ENCODE data around the gene FAM221B.

The FAM221B gene

GRCh38 chr9:35861161-35861897 lies 32.8 kb upstream of the FAM221B start:
- no peaks in the 10 kb centered on the region for H3K36me3 ChIP-seq (ENCODE audit: insufficient read depth, low read length)
- H3K27me3 ChIP-seq (ENCODE audit: insufficient read depth, low read length): 0 out of 2 replicates have a peak, but pooled peaks cover 3% of the 10 kb centered on the region
- H3K27ac ChIP-seq (ENCODE audit: low read depth, low read length): no peak overlapping the region
- H3K4me3 ChIP-seq (ENCODE audit: low read length): no peak overlapping the region
- no peak overlapping the region for H3K9ac ChIP-seq (ENCODE audit: low read depth, low read length)
- H3K9me3 ChIP-seq (ENCODE audit: insufficient read depth, low read depth, low read length): no peaks in the 10 kb centered on the region
- no peaks in the 10 kb centered on the region for H3K4me1 ChIP-seq (ENCODE audit: insufficient read depth, low read length)
- WGBS: 61% methylated on average over 12 of the region's 12 CpGs

GRCh38 chr9:35859990-35860339 lies 31.4 kb upstream of the FAM221B start:
- Histone ChIP-seq H3K27ac (ENCODE audit: low read depth, low read length) (no peak overlapping the region), H3K4me1 (ENCODE audit: insufficient read depth, low read length) (no peaks in the 10 kb centered on the region), H3K4me3 (ENCODE audit: low read length) (no peak overlapping the region), H3K9me3 (ENCODE audit: insufficient read depth, low read depth, low read length) (no peaks in the 10 kb centered on the region), H3K36me3 (ENCODE audit: insufficient read depth, low read length) (no peaks in the 10 kb centered on the region), H3K9ac (ENCODE audit: low read depth, low read length) (no peak overlapping the region), H3K27me3 (ENCODE audit: insufficient read depth, low read length) (0 out of 2 replicates have a peak, but pooled peaks cover 3% of the 10 kb centered on the region)
- WGBS: 89% methylated on average over 3 of the region's 3 CpGs

- Histone ChIP-seq H3K36me3 (ENCODE audit: insufficient read depth, low read length) (no peaks in the 10 kb centered on the region), H3K27me3 (ENCODE audit: insufficient read depth, low read length) (0 out of 2 replicates have a peak, but pooled peaks cover 2% of the 10 kb centered on the region), H3K4me1 (ENCODE audit: insufficient read depth, low read length) (no peaks in the 10 kb centered on the region), H3K4me3 (ENCODE audit: low read length) (no peak overlapping the region), H3K27ac (ENCODE audit: low read depth, low read length) (no peak overlapping the region), H3K9me3 (ENCODE audit: insufficient read depth, low read depth, low read length) (no peaks in the 10 kb centered on the region), H3K9ac (ENCODE audit: low read depth, low read length) (no peak overlapping the region)
- 86% methylated on average over 16 of the region's 16 CpGs for WGBS
Observed at GRCh38 chr9:35859310-35859989, 30.9 kb upstream of the FAM221B start.

GRCh38 chr9:35858458-35858857 lies 29.9 kb upstream of the FAM221B start:
- WGBS: 94% methylated on average over 5 of the region's 5 CpGs
- no peak overlapping the region for H3K9ac ChIP-seq (ENCODE audit: low read depth, low read length)
- H3K9me3 ChIP-seq (ENCODE audit: insufficient read depth, low read depth, low read length): no peaks in the 10 kb centered on the region
- no peaks in the 10 kb centered on the region; the same call in 1 of the 2 replicates for H3K36me3 ChIP-seq (ENCODE audit: insufficient read depth, low read length)
- no peak overlapping the region for H3K4me3 ChIP-seq (ENCODE audit: low read length)
- H3K27me3 ChIP-seq (ENCODE audit: insufficient read depth, low read length): no peaks in the 10 kb centered on the region
- no peaks in the 10 kb centered on the region for H3K4me1 ChIP-seq (ENCODE audit: insufficient read depth, low read length)
- H3K27ac ChIP-seq (ENCODE audit: low read depth, low read length): no peak overlapping the region

- 89% methylated on average over 5 of the region's 5 CpGs for WGBS
- Histone ChIP-seq H3K27ac (ENCODE audit: low read depth, low read length) (no peak overlapping the region), H3K27me3 (ENCODE audit: insufficient read depth, low read length) (no peaks in the 10 kb centered on the region), H3K9me3 (ENCODE audit: insufficient read depth, low read depth, low read length) (no peaks in the 10 kb centered on the region), H3K36me3 (ENCODE audit: insufficient read depth, low read length) (no peaks in the 10 kb centered on the region; the same call in 1 of the 2 replicates), H3K9ac (ENCODE audit: low read depth, low read length) (no peak overlapping the region), H3K4me1 (ENCODE audit: insufficient read depth, low read length) (no peaks in the 10 kb centered on the region), H3K4me3 (ENCODE audit: low read length) (no peak overlapping the region)
Observed at GRCh38 chr9:35856882-35857281, 28.4 kb upstream of the FAM221B start.

- Histone ChIP-seq H3K27ac (ENCODE audit: low read depth, low read length) (no peak overlapping the region), H3K4me3 (ENCODE audit: low read length) (no peak overlapping the region), H3K9ac (ENCODE audit: low read depth, low read length) (no peak overlapping the region), H3K27me3 (ENCODE audit: insufficient read depth, low read length) (no peaks in the 10 kb centered on the region), H3K9me3 (ENCODE audit: insufficient read depth, low read depth, low read length) (no peaks in the 10 kb centered on the region), H3K4me1 (ENCODE audit: insufficient read depth, low read length) (no peaks in the 10 kb centered on the region), H3K36me3 (ENCODE audit: insufficient read depth, low read length) (no peaks in the 10 kb centered on the region; the same call in 1 of the 2 replicates)
- WGBS: 78% methylated on average over 3 of the region's 3 CpGs
Observed at GRCh38 chr9:35856206-35856605, 27.7 kb upstream of the FAM221B start.

GRCh38 chr9:35854091-35854762 lies 25.7 kb upstream of the FAM221B start:
- H3K9ac ChIP-seq (ENCODE audit: low read depth, low read length): no peak overlapping the region
- H3K27me3 ChIP-seq (ENCODE audit: insufficient read depth, low read length): no peaks in the 10 kb centered on the region
- no peak overlapping the region for H3K4me3 ChIP-seq (ENCODE audit: low read length)
- 84% methylated on average over 7 of the region's 7 CpGs for WGBS
- no peaks in the 10 kb centered on the region; the same call in 1 of the 2 replicates for H3K36me3 ChIP-seq (ENCODE audit: insufficient read depth, low read length)
- H3K27ac ChIP-seq (ENCODE audit: low read depth, low read length): no peak overlapping the region
- no peaks in the 10 kb centered on the region for H3K9me3 ChIP-seq (ENCODE audit: insufficient read depth, low read depth, low read length)
- H3K4me1 ChIP-seq (ENCODE audit: insufficient read depth, low read length): no peaks in the 10 kb centered on the region

- Histone ChIP-seq H3K36me3 (ENCODE audit: insufficient read depth, low read length) (peaks cover 2% of the 10 kb centered on the region; the same call in 1 of the 2 replicates), H3K27me3 (ENCODE audit: insufficient read depth, low read length) (no peaks in the 10 kb centered on the region), H3K9ac (ENCODE audit: low read depth, low read length) (no peak overlapping the region), H3K4me1 (ENCODE audit: insufficient read depth, low read length) (no peaks in the 10 kb centered on the region), H3K27ac (ENCODE audit: low read depth, low read length) (no peak overlapping the region), H3K9me3 (ENCODE audit: insufficient read depth, low read depth, low read length) (no peaks in the 10 kb centered on the region), H3K4me3 (ENCODE audit: low read length) (no peak overlapping the region)
- WGBS: 93% methylated on average over 25 of the region's 25 CpGs
Observed at GRCh38 chr9:35852876-35853865, 24.6 kb upstream of the FAM221B start.

- WGBS: 87% methylated on average over 2 of the region's 2 CpGs
- Histone ChIP-seq H3K27ac (ENCODE audit: low read depth, low read length) (no peak overlapping the region), H3K36me3 (ENCODE audit: insufficient read depth, low read length) (peaks cover 3% of the 10 kb centered on the region; the same call in 1 of the 2 replicates), H3K27me3 (ENCODE audit: insufficient read depth, low read length) (peaks cover under 1% of the 10 kb centered on the region; the same call in 1 of the 2 replicates), H3K9me3 (ENCODE audit: insufficient read depth, low read depth, low read length) (no peaks in the 10 kb centered on the region), H3K4me1 (ENCODE audit: insufficient read depth, low read length) (no peaks in the 10 kb centered on the region), H3K4me3 (ENCODE audit: low read length) (no peak overlapping the region), H3K9ac (ENCODE audit: low read depth, low read length) (no peak overlapping the region)
Observed at GRCh38 chr9:35852267-35852815, 23.8 kb upstream of the FAM221B start.

- Histone ChIP-seq H3K4me3 (ENCODE audit: low read length) (no peak overlapping the region), H3K27ac (ENCODE audit: low read depth, low read length) (no peak overlapping the region), H3K9me3 (ENCODE audit: insufficient read depth, low read depth, low read length) (no peaks in the 10 kb centered on the region), H3K9ac (ENCODE audit: low read depth, low read length) (no peak overlapping the region), H3K27me3 (ENCODE audit: insufficient read depth, low read length) (peaks cover 19% of the 10 kb centered on the region), H3K36me3 (ENCODE audit: insufficient read depth, low read length) (peaks cover 3% of the 10 kb centered on the region; the same call in 1 of the 2 replicates), H3K4me1 (ENCODE audit: insufficient read depth, low read length) (peaks cover 23% of the 10 kb centered on the region)
- WGBS: 95% methylated on average over 4 of the region's 4 CpGs
Observed at GRCh38 chr9:35847792-35848572, 19.4 kb upstream of the FAM221B start.

Measured in HUES64 (cell line).